ENCODE results near the gene WLS. TPM values are rescaled to one million over a fixed set of nuclear protein-coding genes. Genes with fewer than 3 reads are reported as not detected.

The WLS gene
- total and polyA plus RNA-seq, 2 donors (not counting 1 experiment from before 2014, with no cell fraction given), result 156 to 269 TPM

DNA sequence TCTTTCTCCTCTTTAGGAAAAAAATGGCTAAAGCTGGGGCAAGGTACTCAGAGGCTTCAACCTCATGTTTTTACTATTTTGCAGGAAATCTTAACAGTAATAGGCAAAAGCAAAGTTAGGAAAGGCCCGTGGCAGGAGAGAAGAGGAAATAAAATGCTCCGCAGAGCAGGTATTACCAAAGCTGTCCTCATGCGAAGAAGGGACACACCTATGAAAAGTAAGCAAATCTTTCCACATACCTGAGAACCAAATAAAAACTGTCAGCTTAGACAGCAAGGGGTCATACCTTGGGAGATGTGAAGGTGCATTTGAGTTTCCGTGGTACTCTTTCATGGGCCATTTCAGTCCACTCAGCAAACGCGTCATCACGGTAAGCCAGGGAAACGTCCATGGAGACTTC is 73.5 kb downstream of the WLS start:
- Histone ChIP-seq H3K4me1 (ENCODE audit: control insufficient read depth, extremely low read depth, insufficient read depth, low read length) (no peaks in the 10 kb centered on the region), H3K79me2 (ENCODE audit: control insufficient read depth, insufficient read depth, low read length) (peaks cover 6% of the 10 kb centered on the region), H3K27me3 (ENCODE audit: control insufficient read depth, insufficient read depth, low read length) (no peaks in the 10 kb centered on the region), H3K4me3 (replicated peaks in 1 of 4; ENCODE audit: control extremely low read depth in 1 of 4, insufficient read depth in 1 of 4, low read depth in 3 of 4, low read length in 4 of 4) (no peak overlapping the region), H3K9ac (ENCODE audit: insufficient read depth, low read length) (no peak overlapping the region), H3K36me3 (ENCODE audit: control insufficient read depth, insufficient read depth, low read length) (peaks cover 19% of the 10 kb centered on the region), H2AFZ (ENCODE audit: low read length) (no peak overlapping the region), H3K27ac (ENCODE audit: insufficient read depth, low read length) (no peak overlapping the region), H4K20me1 (ENCODE audit: control insufficient read depth, extremely low read depth, insufficient read depth, low read length) (no peaks in the 10 kb centered on the region), H3K9me3 (ENCODE audit: control insufficient read depth, insufficient read depth, low read depth, low read length) (no peaks in the 10 kb centered on the region), H3K4me2 (ENCODE audit: extremely low read depth, insufficient read depth, low read length) (no peak overlapping the region)
- DNase-seq (ENCODE audit: low read depth in 2 of 2), result no peak
- no peak for TF ChIP-seq EZH2 (IDR thresholded peaks at IDR 0.05; ENCODE audit: low read length, missing control alignments)
- TF ChIP-seq, protein P1, sequence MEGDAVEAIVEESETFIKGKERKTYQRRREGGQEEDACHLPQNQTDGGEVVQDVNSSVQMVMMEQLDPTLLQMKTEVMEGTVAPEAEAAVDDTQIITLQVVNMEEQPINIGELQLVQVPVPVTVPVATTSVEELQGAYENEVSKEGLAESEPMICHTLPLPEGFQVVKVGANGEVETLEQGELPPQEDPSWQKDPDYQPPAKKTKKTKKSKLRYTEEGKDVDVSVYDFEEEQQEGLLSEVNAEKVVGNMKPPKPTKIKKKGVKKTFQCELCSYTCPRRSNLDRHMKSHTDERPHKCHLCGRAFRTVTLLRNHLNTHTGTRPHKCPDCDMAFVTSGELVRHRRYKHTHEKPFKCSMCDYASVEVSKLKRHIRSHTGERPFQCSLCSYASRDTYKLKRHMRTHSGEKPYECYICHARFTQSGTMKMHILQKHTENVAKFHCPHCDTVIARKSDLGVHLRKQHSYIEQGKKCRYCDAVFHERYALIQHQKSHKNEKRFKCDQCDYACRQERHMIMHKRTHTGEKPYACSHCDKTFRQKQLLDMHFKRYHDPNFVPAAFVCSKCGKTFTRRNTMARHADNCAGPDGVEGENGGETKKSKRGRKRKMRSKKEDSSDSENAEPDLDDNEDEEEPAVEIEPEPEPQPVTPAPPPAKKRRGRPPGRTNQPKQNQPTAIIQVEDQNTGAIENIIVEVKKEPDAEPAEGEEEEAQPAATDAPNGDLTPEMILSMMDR (conservative IDR thresholded peaks at IDR 0.05 in 1 of 2, IDR thresholded peaks at IDR 0.05 in 1 of 2; ENCODE audit: low read depth in 1 of 2, low read length in 2 of 2), result no peak

DNA sequence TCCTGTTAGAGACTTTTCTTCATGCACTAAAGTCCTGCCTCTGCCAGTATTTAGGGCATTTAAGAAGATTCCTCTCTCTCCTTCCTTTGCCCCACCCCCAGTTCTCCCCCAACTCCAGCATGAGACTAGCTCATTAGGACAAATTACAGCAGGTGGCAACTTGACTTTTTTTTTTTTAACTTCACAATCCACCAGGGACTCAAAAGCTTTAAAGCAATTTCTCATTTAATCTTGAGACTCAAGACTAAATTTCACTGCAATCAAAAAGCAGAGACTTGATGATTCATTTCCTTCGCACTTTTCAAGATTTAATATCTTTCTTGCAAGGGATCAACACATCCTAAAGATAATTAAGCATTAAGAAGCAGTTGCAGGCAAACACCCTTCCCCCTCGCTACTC is 74.9 kb downstream of the WLS start:
- Histone ChIP-seq H3K4me2 (ENCODE audit: extremely low read depth, insufficient read depth, low read length) (no peak overlapping the region), H4K20me1 (ENCODE audit: control insufficient read depth, extremely low read depth, insufficient read depth, low read length) (no peaks in the 10 kb centered on the region), H3K79me2 (ENCODE audit: control insufficient read depth, insufficient read depth, low read length) (peaks cover 1% of the 10 kb centered on the region), H3K9ac (ENCODE audit: insufficient read depth, low read length) (no peak overlapping the region), H3K36me3 (ENCODE audit: control insufficient read depth, insufficient read depth, low read length) (peaks cover 20% of the 10 kb centered on the region), H3K9me3 (ENCODE audit: control insufficient read depth, insufficient read depth, low read depth, low read length) (no peaks in the 10 kb centered on the region), H3K27me3 (ENCODE audit: control insufficient read depth, insufficient read depth, low read length) (no peaks in the 10 kb centered on the region), H3K4me3 (replicated peaks in 1 of 4; ENCODE audit: control extremely low read depth in 1 of 4, insufficient read depth in 1 of 4, low read depth in 3 of 4, low read length in 4 of 4) (no peak overlapping the region), H3K27ac (ENCODE audit: insufficient read depth, low read length) (no peak overlapping the region), H3K4me1 (ENCODE audit: control insufficient read depth, extremely low read depth, insufficient read depth, low read length) (no peaks in the 10 kb centered on the region), H2AFZ (ENCODE audit: low read length) (no peak overlapping the region)
- TF ChIP-seq EZH2 (IDR thresholded peaks at IDR 0.05; ENCODE audit: low read length, missing control alignments), result no peak
- TF ChIP-seq, protein P1 (conservative IDR thresholded peaks at IDR 0.05 in 1 of 2, IDR thresholded peaks at IDR 0.05 in 1 of 2; ENCODE audit: low read depth in 1 of 2, low read length in 2 of 2), result no peak
- DNase-seq (ENCODE audit: low read depth in 2 of 2), result no peak

DNA sequence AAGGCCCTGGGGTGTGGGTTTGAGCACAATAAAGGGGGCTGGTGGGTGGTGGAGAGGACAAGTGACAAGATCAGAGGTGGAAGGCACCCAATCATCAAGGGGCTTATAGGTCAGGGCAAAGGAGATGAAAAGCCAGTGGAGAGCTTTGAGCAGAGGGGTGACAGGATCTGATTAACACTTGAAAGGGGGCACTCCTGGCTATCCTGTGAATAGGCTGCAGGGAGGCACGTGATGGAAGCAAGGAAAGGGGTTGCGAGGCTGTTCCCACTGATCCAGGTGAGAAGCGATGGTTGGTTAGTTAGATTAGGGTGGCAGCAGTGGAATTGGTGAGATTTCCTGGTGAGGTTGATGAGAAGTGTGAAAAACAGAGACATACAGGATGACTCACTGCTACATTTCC is 80.6 kb downstream of the WLS start:
- no peak overlapping the region for H3K27ac ChIP-seq (ENCODE audit: insufficient read depth, low read length)
- H3K4me1 ChIP-seq (ENCODE audit: control insufficient read depth, extremely low read depth, insufficient read depth, low read length), result no peaks in the 10 kb centered on the region
- DNase-seq (ENCODE audit: low read depth in 2 of 2), result no peak
- no peak overlapping the region for H3K4me2 ChIP-seq (ENCODE audit: extremely low read depth, insufficient read depth, low read length)
- no peaks in the 10 kb centered on the region for H4K20me1 ChIP-seq (ENCODE audit: control insufficient read depth, extremely low read depth, insufficient read depth, low read length)
- peaks cover 35% of the 10 kb centered on the region for H3K36me3 ChIP-seq (ENCODE audit: control insufficient read depth, insufficient read depth, low read length)
- H3K9me3 ChIP-seq (ENCODE audit: control insufficient read depth, insufficient read depth, low read depth, low read length), result no peaks in the 10 kb centered on the region
- H3K27me3 ChIP-seq (ENCODE audit: control insufficient read depth, insufficient read depth, low read length), result no peaks in the 10 kb centered on the region
- TF ChIP-seq, protein P1 (conservative IDR thresholded peaks at IDR 0.05 in 1 of 2, IDR thresholded peaks at IDR 0.05 in 1 of 2; ENCODE audit: low read depth in 1 of 2, low read length in 2 of 2), result no peak
- no peak overlapping the region for H3K4me3 ChIP-seq (replicated peaks in 1 of 4; ENCODE audit: control extremely low read depth in 1 of 4, insufficient read depth in 1 of 4, low read depth in 3 of 4, low read length in 4 of 4)
- no peaks in the 10 kb centered on the region for H3K79me2 ChIP-seq (ENCODE audit: control insufficient read depth, insufficient read depth, low read length)
- no peak overlapping the region for H2AFZ ChIP-seq (ENCODE audit: low read length)
- no peak overlapping the region for H3K9ac ChIP-seq (ENCODE audit: insufficient read depth, low read length)

All from fibroblast of lung (primary cell).